Erythroblast (primary cell): ENCODE data around the gene TFAM.

Source experiments
- GATA1 ChIP-seq: IDR thresholded peaks from 2 replicates; pipeline ENCODE4 v1.6.1; 2011; ENCODE audit warnings: low read depth, mild to moderate bottlenecking, control low read depth, low read length, moderate library complexity
- POLR2A ChIP-seq: IDR thresholded peaks from 2 replicates; pipeline ENCODE4 v1.6.1; 2011; ENCODE audit warnings: mild to moderate bottlenecking, low read length

DNA sequence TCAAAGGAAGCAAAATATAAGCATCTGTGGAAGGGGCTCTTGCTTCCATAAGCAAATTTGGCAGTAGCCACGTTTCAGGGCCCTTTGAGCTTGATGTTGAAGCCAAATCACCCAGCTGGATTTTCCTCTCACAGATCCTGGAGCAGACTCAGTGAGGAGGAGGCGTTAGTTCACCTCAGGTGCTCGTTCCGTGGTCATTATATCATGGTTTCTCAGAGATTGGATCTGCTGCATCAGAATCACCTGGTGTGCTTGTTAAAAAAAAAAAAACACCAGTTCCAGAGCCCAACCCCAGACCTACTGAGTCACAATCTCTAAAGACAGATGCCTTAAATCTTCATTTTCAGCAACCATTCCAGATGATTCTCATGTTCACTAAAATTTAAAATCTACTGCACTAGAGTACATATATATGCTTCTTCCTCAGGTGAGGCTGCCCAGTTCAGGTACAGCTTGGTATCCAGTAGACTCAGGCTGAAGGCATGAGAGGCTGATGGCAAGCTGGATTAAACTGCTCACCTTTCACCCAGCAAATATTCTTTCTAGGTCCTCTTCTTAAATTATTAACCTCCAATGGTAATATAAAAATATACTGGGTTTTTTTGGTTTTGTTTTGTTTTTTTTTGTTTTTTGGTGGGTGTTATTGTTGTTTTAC lies 24.9 kb downstream of the TFAM start:
- TF ChIP-seq POLR2A, result no peak
- TF ChIP-seq GATA1, result no peak
